ENCODE measurements around the gene ADAM10.

DNA sequence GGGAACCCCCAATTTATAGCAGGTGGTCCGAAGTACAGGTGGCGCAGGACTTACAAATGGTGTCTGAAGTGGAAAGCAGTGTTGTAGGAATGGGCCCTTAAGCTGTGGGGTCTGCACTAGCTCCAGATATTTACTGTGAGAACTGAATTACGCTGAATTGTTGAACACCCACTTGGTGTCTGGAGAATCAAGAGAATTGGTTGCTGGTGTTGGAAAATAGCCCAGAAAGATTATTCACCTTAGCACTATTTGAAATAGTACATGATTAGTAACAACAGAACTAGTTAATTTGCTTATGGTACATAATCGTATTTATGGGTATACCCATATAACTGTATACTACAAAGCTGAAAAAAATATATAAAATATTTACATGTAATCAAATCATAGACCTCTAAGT is 64.8 kb downstream of the ADAM10 start:
- TF ChIP-seq, protein P1, sequence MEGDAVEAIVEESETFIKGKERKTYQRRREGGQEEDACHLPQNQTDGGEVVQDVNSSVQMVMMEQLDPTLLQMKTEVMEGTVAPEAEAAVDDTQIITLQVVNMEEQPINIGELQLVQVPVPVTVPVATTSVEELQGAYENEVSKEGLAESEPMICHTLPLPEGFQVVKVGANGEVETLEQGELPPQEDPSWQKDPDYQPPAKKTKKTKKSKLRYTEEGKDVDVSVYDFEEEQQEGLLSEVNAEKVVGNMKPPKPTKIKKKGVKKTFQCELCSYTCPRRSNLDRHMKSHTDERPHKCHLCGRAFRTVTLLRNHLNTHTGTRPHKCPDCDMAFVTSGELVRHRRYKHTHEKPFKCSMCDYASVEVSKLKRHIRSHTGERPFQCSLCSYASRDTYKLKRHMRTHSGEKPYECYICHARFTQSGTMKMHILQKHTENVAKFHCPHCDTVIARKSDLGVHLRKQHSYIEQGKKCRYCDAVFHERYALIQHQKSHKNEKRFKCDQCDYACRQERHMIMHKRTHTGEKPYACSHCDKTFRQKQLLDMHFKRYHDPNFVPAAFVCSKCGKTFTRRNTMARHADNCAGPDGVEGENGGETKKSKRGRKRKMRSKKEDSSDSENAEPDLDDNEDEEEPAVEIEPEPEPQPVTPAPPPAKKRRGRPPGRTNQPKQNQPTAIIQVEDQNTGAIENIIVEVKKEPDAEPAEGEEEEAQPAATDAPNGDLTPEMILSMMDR (IDR thresholded peaks at IDR 0.05): no peak
- TF ChIP-seq EP300 (IDR thresholded peaks at IDR 0.05) (no peak), POLR2A (IDR thresholded peaks at IDR 0.05) (no peak), POLR2AphosphoS5 (IDR thresholded peaks at IDR 0.05) (no peak)
